HG03378 (cell line): ENCODE measurements around the gene KAT5.
"Not testable (repeated sequence)": the region's sequence is repeated elsewhere in the genome, so short reads cannot be mapped to it uniquely, and the experiment has no call there.

Experiments
- ATAC-seq: cut with Tn5 transposase; IDR thresholded peaks from one replicate; pipeline ENCODE4 v1.9.1; 2021; ENCODE audit warnings: mild to moderate bottlenecking, moderate library complexity; ENCODE audit not compliant: unreplicated experiment

KAT5 gene

GRCh38 chr11:65711785-65712632, at the start of gene KAT5:
Gene KAT5 (plus strand): TSS chr11:65712252. CDS start chr11:65712268, 16 bp downstream.
- peak; percentile 71 for ATAC-seq

DNA sequence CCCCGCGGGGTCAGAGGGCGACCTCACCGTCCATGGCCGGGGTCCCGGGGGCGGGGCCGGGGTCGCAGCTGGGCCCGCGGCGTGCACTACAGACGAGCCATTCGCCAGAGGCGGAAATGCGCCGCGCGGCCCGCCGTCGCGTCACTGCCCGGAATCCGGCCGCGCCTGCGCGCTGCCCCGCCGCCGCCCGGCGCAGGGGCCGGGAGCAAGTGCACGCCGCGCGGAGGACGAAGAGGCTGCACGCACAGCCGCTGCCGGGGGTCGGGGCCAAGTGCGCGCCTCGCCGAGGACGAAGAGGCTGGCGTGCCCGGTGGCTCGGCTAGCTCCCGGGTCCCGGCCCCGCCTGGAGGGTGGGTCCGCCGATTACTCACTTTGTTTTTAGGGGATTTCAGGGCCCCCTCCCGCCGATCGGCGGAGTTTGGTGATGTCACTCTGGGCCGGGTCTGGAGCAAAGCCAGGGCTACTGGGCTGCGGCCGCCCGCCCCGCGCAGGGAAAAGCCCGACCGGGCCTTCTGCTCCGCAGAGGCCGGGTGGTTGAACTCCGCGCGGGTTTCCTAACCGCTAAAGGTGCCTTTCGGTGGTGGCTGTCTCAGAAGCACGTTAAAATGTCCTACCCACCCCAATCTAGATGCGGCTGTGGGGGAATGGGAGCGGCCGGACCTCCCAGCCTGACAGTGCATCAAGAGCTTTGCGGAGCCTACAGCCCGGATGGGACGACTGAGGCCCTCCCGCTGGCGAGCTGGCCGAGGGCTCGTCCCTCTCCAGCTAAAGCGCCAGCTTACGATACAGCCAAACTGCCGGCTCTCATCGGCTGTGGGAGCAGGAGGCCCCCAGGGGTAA, 49.0 kb upstream of the KAT5 start, which contains the start of gene RELA:
Gene RELA, minus strand, starts transcription at position 118 of the 840 bp plus-strand sequence. Its CDS starts 84 bp downstream, at position 34.
- peak; percentile 61 for ATAC-seq

- ATAC-seq, result peak; percentile 19
Observed at GRCh38 chr11:65663639-65664200, 48.3 kb upstream of the KAT5 start.

- no peak for ATAC-seq
Observed at GRCh38 chr11:65672180-65672860, 39.7 kb upstream of the KAT5 start.

- no peak for ATAC-seq
Observed at GRCh38 chr11:65672982-65673381, 39.1 kb upstream of the KAT5 start.

- no peak for ATAC-seq
Observed at GRCh38 chr11:65680192-65680743, 31.8 kb upstream of the KAT5 start.

- ATAC-seq, result not testable (repeated sequence)
Observed at GRCh38 chr11:65683480-65683879, 28.6 kb upstream of the KAT5 start.

DNA sequence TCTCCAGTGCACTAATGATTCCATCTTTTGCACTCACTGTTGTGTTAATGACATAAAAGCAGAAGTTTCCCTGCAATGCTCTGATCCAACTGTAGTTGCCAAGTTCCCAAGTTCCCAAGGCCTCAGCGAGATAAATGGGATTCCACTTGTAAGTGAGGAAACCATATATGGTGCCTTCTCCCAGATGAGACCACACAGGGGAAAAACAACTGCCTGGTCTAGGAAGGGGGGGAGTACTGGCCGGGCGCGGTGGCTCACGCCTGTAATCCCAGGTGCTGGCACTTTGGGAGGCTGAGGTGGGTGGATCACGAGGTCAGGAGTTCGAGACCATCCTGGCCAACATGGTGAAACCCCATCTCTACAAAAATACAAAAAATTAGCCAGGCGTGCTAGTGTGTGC, 26.1 kb upstream of the KAT5 start:
- no peak for ATAC-seq

DNA sequence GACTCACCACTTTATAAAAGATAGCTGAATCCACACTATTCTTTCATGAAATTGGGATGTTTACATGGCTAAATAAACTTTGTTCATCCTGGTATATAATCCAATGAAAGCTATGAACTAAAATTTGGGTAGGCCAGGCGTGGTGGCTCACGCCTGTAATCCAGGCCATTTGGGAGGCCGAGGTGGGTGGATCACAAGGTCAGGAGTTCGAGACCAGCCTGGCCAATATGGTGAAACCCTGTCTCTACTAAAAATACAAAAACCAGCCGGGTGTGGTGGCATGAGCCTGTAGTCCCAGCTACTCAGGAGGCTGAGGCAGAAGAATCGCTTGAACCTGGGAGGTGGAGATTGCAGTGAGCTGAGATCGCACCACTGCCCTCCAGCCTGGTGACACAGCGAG, 20.2 kb upstream of the KAT5 start:
- ATAC-seq, result not testable (repeated sequence)

GRCh38 chr11:65692367-65692766, 19.7 kb upstream of the KAT5 start:
- ATAC-seq, result no peak

DNA sequence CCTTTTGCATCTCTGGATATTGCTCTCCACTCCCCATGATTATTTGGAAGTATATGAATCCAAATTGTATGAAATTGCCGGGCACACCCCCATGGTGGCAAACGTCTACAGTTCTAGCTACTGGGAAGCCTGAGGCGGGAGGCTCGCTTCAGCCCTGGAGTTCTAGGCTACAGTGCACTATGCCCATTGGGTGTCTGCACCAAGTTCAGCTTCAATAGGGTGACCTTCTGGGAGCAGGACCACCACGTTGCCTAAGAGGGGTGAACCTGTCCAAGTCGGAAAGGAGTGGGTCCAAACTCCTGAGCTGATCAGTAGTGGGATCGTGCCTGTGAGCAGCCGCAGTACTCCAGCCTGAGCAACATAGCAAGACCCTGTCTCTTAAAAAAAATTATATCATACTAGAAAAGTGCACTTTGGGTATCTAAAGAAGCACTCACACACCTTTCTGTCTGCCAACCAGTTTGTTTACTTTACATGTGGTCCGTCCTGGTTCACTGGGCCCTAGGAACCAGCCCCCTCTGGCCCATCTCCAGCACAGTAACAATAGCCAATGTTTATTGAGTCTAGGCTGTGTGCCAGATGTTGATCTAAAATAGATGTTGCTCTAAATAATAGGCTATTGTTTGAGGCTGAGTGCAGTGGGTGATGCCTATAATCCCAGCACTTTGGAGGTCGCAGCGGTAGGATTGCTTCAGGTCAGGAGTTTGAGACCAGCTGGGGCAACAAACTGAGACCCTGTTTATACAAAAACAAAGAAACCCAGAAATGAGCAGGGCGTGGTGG, 16.4 kb upstream of the KAT5 start:
- no peak for ATAC-seq

DNA sequence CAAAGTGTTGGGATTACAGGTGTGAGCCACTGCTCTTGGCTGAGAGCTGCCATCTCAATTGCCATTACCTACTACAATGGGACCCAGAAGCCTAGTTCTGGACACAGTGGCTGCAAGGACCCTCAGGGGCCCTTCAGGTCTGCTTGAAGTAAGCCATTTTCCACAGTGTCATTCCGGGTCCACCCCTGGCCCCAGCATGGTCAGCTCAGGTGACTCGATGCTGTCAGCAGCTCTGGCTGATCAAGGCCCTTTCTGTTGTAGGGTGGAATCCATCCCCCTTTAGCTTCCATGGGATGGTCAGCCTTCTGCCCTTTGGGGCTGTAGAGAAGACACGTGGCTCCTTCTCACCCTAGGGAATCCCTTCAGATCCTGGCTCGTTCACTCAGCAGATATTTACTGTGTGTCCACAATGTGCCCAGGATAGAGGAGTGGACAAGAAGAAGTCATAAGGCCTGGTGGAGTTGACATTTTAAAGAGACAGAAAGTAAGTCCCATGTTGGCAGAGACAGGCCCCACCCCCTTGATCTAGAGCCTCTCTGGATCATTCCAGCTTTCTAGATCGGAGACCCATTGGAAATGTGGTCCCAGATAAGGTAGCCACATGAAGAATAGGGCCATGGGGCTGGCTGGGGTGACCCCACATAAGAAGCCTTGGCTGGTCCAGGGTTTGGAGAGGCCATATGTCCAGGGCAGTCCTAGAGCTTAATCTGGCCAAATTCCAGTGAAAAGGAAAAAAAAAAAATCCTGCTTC, 15.1 kb upstream of the KAT5 start:
- no peak for ATAC-seq

DNA sequence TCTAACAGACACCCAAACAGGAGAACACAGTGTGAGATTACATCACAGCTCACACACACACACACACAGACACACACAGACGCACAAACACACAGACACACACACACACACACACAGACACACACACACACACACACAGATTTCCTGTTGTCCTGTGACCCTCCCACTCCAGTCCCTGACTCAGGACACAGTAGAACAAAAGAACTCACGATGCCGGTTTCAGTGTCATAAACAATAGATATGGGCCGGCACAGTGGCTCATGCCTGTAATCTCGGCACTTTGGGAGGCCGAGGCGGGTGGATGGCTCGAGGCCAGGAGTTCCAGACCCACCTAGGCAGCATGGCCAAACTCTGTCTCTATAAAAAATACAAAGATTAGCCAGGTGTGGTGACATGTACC, 13.8 kb upstream of the KAT5 start:
- ATAC-seq, result no peak

DNA sequence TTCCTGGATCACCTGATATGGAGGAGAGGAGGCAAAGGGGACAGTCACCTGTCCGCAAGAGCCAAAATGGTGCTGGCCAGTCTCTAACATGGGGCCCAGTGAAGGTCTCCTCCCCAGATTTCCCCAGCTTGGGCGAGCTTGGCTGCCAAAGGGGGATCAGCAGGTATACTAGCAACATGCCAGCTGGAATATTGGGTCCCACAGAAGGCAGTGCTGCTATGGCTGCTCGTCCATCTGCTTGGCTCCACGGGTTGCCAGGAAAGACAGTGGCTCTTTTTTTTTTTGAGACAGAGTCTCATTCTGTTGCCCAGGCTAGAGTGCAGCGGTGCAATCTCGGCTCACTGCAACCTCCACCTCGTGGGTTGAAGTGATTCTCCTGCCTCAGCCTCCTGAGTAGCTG, 12.7 kb upstream of the KAT5 start:
- ATAC-seq, result no peak

DNA sequence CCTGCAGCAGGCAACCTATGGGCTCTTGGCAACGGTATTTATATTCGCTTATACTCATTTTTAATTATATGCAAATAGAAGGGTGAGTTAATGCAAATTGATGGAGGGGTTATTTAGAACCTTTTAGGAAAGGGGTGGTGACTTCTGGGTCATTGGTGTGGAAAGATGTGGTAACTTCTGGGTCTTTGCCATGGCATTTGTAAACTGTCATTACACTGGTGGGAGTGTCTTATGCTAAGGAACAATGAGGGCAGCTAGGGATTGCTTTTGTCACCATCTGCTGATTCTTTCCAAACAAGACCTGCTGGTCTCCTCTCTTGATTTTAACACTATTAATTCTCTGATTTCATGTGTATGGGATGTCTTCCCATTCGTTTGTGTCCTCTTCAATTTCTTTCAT, 11.7 kb upstream of the KAT5 start:
- ATAC-seq, result no peak

DNA sequence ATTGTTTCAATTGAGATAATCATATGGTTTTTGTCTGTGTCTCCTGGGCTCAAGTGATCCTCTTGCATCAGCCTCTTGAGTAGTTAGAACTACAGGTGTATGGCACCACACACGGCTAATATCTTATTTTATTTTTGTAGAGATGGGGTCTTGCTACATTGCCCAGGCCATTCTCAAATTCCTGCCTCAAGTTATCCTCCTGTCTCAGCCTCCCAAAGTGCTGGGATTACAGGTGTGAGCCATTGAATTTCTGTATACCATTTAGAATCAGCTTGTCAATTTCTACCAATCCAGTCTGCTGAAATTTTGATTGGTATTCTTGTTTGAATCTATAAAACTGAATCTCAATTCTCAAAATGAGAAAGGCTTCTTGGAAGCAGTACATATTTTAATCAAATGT, 10.4 kb upstream of the KAT5 start:
- no peak for ATAC-seq

DNA sequence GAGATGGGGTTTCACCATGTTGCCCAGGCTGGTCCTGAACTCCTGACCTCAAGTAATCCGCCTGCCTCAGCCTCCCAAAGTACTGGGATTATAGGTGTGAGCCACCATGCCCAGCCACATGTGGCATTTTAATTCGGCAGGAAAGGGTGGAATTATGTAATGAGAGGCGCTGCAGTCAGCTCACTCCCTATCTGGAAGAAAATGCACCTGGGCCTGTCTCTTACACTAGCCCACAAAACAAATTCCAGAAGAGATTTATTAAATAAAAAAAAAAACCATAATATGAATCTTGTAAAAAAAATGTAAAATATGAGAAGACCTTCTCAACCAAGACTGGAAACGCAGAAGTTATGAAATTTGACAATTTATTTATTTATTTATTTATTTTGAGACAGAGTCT, 8.2 kb upstream of the KAT5 start:
- no peak for ATAC-seq

DNA sequence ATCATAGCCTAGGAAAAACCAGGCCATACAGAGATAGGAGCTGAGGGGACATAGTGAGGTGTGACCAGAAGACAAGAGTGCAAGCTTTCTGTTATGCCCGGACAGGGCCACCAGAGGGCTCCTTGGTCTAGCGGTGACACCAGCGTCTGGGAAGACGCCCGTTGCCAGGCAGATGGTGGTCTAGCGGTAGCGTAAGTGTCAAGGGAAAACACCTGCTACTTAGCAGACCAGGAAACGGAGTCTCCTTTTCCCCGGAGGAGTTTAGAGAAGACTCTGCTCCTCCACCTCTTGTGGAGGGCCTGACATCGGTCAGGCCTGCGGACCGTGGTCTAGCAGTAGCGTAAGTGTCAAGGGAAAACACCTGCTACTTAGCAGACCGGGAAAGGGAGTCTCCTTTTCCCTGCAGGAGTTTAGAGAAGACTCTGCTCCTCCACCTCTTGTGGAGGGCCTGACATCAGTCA, 5.7 kb upstream of the KAT5 start:
- ATAC-seq, result not testable (repeated sequence)

- not testable (repeated sequence) for ATAC-seq
Observed at GRCh38 chr11:65707002-65707401, 5.0 kb upstream of the KAT5 start.
